ENCODE results near the gene REN. TPM values are rescaled to one million over a fixed set of nuclear protein-coding genes. Genes with fewer than 3 reads are reported as not detected.

The REN gene
- total and polyA plus RNA-seq, 2 of the 8 experiments (the other 6 are each of a cell fraction or from before 2014, with no cell fraction given), result 0.05 TPM; not detected in 1

GRCh38 chr1:204206121-204206520 lies 40.0 kb upstream of the REN start:
- Histone ChIP-seq H3K4me3 (ENCODE audit: extremely low read depth in 1 of 4, insufficient read depth in 2 of 4, low read depth in 3 of 4, low read length in 4 of 4) (no peak overlapping the region), H3K36me3 (ENCODE audit: control insufficient read depth in 2 of 4, insufficient read depth in 4 of 4, low read length in 3 of 4) (no peaks in the 10 kb centered on the region), H3K9me3 (ENCODE audit: insufficient read depth in 2 of 2, low read depth in 1 of 2, low read length in 1 of 2) (no peaks in the 10 kb centered on the region), H3K14ac (ENCODE audit: insufficient read length) (no peak overlapping the region), H3K27ac (ENCODE audit: low read depth, low read length) (no peak overlapping the region), H3K27me3 (replicated peaks in 1 of 4; ENCODE audit: control insufficient read depth in 3 of 4, extremely low read depth in 1 of 4, insufficient read depth in 3 of 4, low read length in 3 of 4) (no peaks in the 10 kb centered on the region), H2BK120ac (replicated peaks; ENCODE audit: low read depth, low read length) (no peak overlapping the region), H2BK20ac (ENCODE audit: low read length) (no peak overlapping the region), H3K9ac (replicated peaks in 1 of 4; ENCODE audit: extremely low read depth in 1 of 4, low read depth in 3 of 4, low read length in 3 of 4) (no peak overlapping the region), H4K8ac (ENCODE audit: extremely low read depth, insufficient read depth, low read length) (no peak overlapping the region), H3K79me1 (ENCODE audit: low read depth, low read length) (peaks cover 3% of the 10 kb centered on the region; the same call in 1 of the 2 replicates), H3K4ac (replicated peaks; ENCODE audit: insufficient read length, low read depth, low read length) (no peak overlapping the region), H2AFZ (ENCODE audit: low read length) (no peak overlapping the region), H4K91ac (replicated peaks; ENCODE audit: insufficient read length, low read length) (no peak overlapping the region), H2BK15ac (ENCODE audit: low read length) (no peak overlapping the region), H3K4me2 (ENCODE audit: insufficient read depth in 1 of 2, low read depth in 2 of 2, low read length in 2 of 2) (no peak overlapping the region), H3K79me2 (ENCODE audit: control insufficient read depth in 1 of 2, insufficient read depth in 2 of 2, low read length in 2 of 2) (no peaks in the 10 kb centered on the region), H2BK5ac (ENCODE audit: low read depth, low read length) (no peak overlapping the region), H4K20me1 (replicated peaks in 1 of 2; ENCODE audit: control insufficient read depth in 1 of 2, insufficient read depth in 2 of 2, low read length in 2 of 2) (peaks cover 0 to 4% of the 10 kb centered on the region in 2 experiments), H3K23me2 (ENCODE audit: low read depth, low read length) (no peaks in the 10 kb centered on the region), H2AK5ac (ENCODE audit: low read depth, low read length) (no peak overlapping the region), H2BK12ac (ENCODE audit: low read depth, low read length) (no peak overlapping the region), H3K23ac (ENCODE audit: insufficient read length) (no peak overlapping the region), H3K4me1 (replicated peaks in 1 of 4; ENCODE audit: control insufficient read depth in 3 of 4, insufficient read depth in 4 of 4, low read length in 3 of 4) (peaks cover 0 to 2% (median 2%) of the 10 kb centered on the region in 4 experiments; a peak in 4 of 7 replicates), H3K18ac (ENCODE audit: extremely low read depth, low read length) (no peak overlapping the region), H4K5ac (ENCODE audit: insufficient read length, low read depth, low read length) (no peak overlapping the region), H3K56ac (replicated peaks; ENCODE audit: insufficient read length, low read depth, low read length) (no peak overlapping the region)
- 0 out of 4 replicates have a peak, but pooled peaks of 1 of the 2 experiments have one; percentile 9 for TF ChIP-seq RAD21 (IDR thresholded peaks at IDR 0.05 in 1 of 2, conservative IDR thresholded peaks at IDR 0.05 in 1 of 2; ENCODE audit: low read depth in 2 of 2, low read length in 2 of 2)
- no peak for TF ChIP-seq EP300 (IDR thresholded peaks at IDR 0.05; ENCODE audit: borderline replicate concordance in 1 of 2, low read depth in 2 of 2, low read length in 2 of 2)
- TF ChIP-seq CTCF (IDR thresholded peaks at IDR 0.05; ENCODE audit: control extremely low read depth in 1 of 3, insufficient read depth in 1 of 3, low read depth in 1 of 3, low read length in 3 of 3), result peak in 2 of 3 experiments; percentile 6 to 10; a peak in 1 of 4 replicates
- DNase-seq (ENCODE audit: low read depth in 1 of 2, low spot score in 2 of 2) (no peak), FAIRE-seq (no peak)
- 90% methylated on average over 2 of the region's 2 CpGs; no CpG with 5 or more reads in 1 of the 2 experiments for WGBS, 2 experiments (ENCODE audit: extremely low coverage in 1 of 2, insufficient coverage in 1 of 2, insufficient read length in 1 of 2, insufficient replicate concordance in 2 of 2, low coverage in 1 of 2, low lambda C conversion rate in 2 of 2, missing lambda C conversion rate in 1 of 2)
- POLR2A ChIA-PET (ENCODE audit: partially characterized antibody), result interaction anchor here (0.7 to 2.0 kb wide), 3 partner anchors 8 to 16 kb away, joined by 3 to 11 read pairs (median 5); partner anchors contain the start of genes GOLT1A and KISS1
- CTCF ChIA-PET (ENCODE audit: partially characterized antibody), result interaction anchor here (0.6 to 12.6 kb wide), 31 partner anchors 10 to 335 kb away, joined by 3 to 360 read pairs (median 5); partner anchors contain the start of genes ETNK2, GOLT1A, KISS1 and REN
